Stomach smooth muscle (tissue), 2 donors: ENCODE results near the gene EFR3B.
A peak's percentile ranks its signal among the peaks of the same experiment; 100 is the strongest.

Source experiments
- H3K27ac ChIP-seq: one replicate; pipeline ENCODE4 v1.7.0; 2013; ENCODE audit warnings: mild to moderate bottlenecking, low read length, inconsistent platforms
- H3K27me3 ChIP-seq, 2 donors: one replicate each; pipeline ENCODE4 v1.7.0; 2013; ENCODE audit warnings: low read length in 2 of 2; ENCODE audit not compliant: insufficient read depth in 2 of 2, control insufficient read depth in 1 of 2
- H3K36me3 ChIP-seq, 2 donors: one replicate each; pipeline ENCODE4 v1.7.0; 2013; ENCODE audit warnings: low read length in 2 of 2; ENCODE audit not compliant: control insufficient read depth in 2 of 2, insufficient read depth in 2 of 2
- H3K4me1 ChIP-seq: one replicate; pipeline ENCODE4 v1.7.0; 2013; ENCODE audit warnings: low read length; ENCODE audit not compliant: control insufficient read depth, insufficient read depth
- H3K4me3 ChIP-seq, 2 donors: one replicate each; pipeline ENCODE4 v1.7.0; 2013; ENCODE audit warnings: low read length in 2 of 2
- H3K9ac ChIP-seq, 2 donors: one replicate each; pipeline ENCODE4 v1.7.0; 2013; ENCODE audit warnings: low read length in 2 of 2, mild to moderate bottlenecking in 1 of 2
- H3K9me3 ChIP-seq, 2 donors: one replicate each; pipeline ENCODE4 v1.7.0; 2013; ENCODE audit warnings: low read length in 2 of 2; ENCODE audit not compliant: control insufficient read depth in 2 of 2
- donor health status: healthy.
- donor health status: Pancreatic carcinoma.

Gene EFR3B

DNA sequence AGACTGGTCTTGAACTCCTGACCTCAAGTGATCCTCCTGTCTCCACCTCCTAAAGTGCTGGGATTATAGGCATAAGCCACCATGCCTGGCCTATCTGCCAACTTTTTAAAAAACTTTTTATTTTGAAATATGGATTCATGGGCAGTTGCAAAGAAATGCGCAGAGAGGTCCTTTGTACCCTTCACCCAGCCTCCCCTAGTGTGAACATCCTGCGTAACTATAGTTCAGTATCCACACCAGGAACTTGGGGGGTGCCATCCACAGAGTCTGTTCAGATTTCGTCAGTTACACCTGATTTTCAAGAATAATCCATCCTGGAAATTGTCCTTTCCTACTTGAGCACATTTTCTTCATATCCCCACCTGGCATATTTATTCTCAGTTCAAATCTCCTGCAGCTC is 33.0 kb downstream of the EFR3B start:
- Histone ChIP-seq H3K9me3 (no peaks in the 10 kb centered on the region), H3K27me3 (no peaks in the 10 kb centered on the region), H3K36me3 (no peaks in the 10 kb centered on the region), H3K9ac (no peak overlapping the region), H3K4me3 (no peak overlapping the region), H3K27ac (no peak overlapping the region), H3K4me1 (peaks cover 13% of the 10 kb centered on the region)

DNA sequence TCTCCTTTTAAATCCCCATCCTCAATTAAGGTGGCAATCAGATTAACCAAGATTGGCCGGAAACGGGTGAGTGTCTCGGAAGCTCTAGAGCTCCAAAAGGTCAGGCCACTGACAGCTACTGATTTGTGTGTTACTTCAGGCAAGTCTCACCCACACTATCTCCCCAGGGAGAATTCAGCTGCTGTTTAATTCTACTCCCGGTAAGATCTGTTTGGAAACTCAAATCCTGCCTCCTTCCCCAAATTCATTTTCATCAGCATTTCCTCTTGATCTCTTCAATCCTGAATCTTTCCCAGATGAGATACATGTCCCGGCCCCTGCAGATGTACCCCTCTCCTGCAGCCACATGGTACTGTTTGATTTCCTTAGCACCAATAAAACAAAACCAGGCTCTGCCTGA is 34.9 kb downstream of the EFR3B start:
- no peaks in the 10 kb centered on the region for H3K36me3 ChIP-seq
- H3K4me3 ChIP-seq, result no peak overlapping the region
- H3K27me3 ChIP-seq, result no peaks in the 10 kb centered on the region
- no peak overlapping the region for H3K27ac ChIP-seq
- H3K4me1 ChIP-seq, result peaks cover 13% of the 10 kb centered on the region
- no peak overlapping the region for H3K9ac ChIP-seq
- H3K9me3 ChIP-seq, result no peaks in the 10 kb centered on the region

DNA sequence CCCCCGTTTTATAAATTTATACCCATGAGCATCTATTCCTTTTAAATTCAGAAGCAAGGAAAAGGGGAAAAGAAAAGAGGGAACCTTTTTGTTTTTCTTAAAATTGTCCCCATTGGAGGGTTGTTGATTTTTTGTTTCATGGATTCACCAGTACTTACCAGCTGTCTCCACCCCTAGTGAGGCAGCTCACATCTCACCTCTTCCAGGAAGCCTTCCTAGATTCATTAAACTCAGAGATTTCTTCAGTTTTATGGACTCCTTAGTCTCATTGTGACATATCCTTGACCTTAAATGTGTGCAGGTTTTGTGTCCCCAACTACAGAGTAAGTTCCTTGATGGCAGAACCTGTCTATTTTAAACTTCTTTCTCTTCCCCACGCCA is 35.9 kb downstream of the EFR3B start:
- Histone ChIP-seq H3K9me3 (no peaks in the 10 kb centered on the region), H3K27me3 (no peaks in the 10 kb centered on the region), H3K9ac (peak overlapping the region in 1 of 2 donors; percentile 47), H3K4me3 (peak overlapping the region; percentile 24 to 41), H3K4me1 (peaks cover 13% of the 10 kb centered on the region), H3K36me3 (no peaks in the 10 kb centered on the region), H3K27ac (peak overlapping the region; percentile 31)

DNA sequence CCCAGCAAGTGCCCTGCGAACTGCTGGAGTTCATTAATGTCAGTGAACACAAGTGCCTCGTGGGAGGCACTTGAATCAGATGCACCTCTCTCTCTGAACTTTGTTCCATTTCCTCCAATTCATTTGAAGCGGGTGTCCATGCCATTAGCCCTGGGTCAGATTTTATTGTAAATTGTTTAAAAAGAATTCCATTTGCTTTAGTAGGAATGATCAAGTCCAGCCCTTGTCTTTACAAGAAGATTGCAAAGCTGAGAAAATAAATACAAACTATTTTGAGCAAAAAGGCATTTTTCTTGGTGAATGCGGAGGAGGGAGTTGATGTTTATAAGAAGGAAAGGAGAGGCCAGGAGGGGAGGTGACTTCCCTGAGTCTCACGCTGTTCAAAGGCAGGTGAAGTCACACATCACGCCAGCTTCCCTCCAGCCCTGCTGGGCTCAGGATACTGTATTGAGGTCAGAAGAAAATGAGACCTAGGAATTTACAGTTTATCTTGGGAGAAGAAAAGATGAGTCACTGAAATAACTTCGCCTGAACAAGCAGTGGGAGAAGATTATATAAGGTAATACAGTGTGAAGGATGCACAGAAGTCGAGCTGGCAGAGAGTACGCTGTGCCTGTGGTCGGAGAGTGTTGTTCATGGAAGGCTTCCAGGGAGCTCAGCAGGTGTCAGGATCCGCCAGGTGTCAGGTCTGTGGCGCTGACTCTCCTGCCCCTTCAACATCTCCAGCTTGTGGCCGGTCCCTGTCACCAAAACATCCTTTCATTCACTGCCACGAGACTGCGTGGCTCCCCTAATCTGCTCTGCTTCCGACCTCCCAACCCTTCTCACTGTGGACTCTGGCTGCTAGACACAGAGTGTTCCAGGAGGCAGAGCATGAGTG is 36.5 kb downstream of the EFR3B start:
- H3K27me3 ChIP-seq, result no peaks in the 10 kb centered on the region
- H3K4me1 ChIP-seq, result peaks cover 13% of the 10 kb centered on the region
- peak overlapping the region; percentile 31 for H3K27ac ChIP-seq
- no peaks in the 10 kb centered on the region for H3K36me3 ChIP-seq
- no peaks in the 10 kb centered on the region for H3K9me3 ChIP-seq
- H3K4me3 ChIP-seq, result peak overlapping the region; percentile 24 to 41
- peak overlapping the region; percentile 47 for H3K9ac ChIP-seq

DNA sequence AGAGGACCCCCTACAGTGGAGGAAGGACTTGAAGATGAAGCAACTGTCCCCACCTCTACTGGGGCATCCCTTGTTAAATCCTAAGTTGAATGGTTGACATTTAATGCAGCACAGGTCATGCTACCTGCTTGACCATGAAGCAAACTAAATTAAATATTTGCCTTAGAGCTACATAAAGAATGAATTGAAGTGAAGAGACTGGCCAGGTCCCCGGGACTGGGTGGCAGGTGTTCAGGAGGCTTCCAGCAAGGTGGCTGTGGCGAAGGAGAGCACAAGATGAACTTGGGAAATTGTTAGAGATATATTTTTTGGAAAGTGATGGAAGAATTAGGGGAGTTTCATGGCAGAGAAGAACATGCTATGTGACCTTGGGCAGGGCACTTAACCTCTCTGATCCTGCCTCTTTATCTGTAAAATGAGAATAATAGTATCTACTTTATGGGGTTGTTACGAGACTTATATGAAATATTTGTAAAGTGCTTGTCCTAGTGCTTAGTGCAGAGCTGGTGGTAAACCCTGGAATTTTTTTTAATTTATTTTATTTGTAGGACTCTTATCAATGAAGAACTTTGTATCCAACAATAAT is 37.3 kb downstream of the EFR3B start:
- Histone ChIP-seq H3K4me1 (peaks cover 13% of the 10 kb centered on the region), H3K9ac (peak overlapping the region in 1 of 2 donors; percentile 37), H3K27me3 (no peaks in the 10 kb centered on the region), H3K27ac (peak overlapping the region; percentile 31), H3K4me3 (peak overlapping the region; percentile 24 to 32), H3K9me3 (no peaks in the 10 kb centered on the region), H3K36me3 (no peaks in the 10 kb centered on the region)

DNA sequence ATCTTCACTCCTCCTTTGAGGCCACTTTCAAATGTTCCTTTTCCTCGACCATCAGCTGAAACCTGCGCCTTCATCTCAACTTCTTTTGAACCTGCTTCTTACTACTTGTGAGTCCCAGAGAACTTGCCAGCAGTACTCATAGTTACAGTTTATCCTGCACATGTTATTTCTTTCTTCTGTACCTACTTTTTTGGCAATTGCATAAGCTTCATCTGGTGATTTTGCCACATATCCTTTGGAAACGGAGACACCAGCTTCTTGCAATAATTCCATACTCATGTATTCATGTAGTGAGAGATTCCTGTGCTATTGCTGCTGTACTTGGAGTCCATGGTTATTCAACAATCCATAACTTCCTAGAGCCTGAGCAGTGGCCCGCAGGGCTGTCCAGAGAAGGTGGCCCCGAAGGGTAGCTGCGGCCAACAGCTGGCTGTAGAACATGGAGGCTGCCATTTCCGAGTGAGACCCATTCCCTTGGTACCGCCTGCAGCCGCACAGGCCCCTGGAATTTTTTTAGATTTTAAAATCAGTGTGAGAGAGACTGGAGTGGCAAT is 39.4 kb downstream of the EFR3B start:
- H3K27ac ChIP-seq, result no peak overlapping the region
- H3K9me3 ChIP-seq, result no peaks in the 10 kb centered on the region
- no peaks in the 10 kb centered on the region for H3K36me3 ChIP-seq
- no peak overlapping the region for H3K9ac ChIP-seq
- no peaks in the 10 kb centered on the region for H3K27me3 ChIP-seq
- no peak overlapping the region for H3K4me3 ChIP-seq
- peaks cover 13% of the 10 kb centered on the region for H3K4me1 ChIP-seq

DNA sequence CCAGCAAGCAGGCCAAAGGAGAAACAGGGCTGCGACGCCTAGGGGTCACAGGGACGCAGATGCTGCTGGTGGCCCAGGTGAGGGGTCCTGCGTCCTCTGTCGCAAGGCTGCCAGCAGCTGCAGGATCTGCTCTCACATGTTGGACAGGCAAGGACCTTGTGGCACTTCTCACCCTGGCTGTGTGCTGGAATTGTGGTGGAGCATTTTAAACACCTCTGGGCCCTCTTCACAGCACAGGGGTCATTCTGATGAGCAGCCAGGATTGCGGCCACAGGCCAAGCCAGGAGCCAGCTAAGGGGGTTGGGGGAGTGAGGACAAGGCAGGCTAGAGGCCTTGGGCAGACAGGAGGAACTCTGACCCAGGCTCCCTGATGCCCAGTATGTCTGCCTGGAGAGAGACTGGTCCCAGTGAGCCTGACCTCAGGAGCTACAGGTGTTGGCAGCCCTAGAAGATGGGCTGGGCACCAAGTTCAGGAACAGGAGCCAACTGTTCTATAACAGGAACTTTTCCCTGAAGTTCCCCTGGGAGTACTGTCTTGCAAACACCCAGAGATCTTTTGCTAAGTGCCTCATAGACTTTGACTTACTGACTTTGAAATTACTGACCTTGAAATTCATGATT is 40.2 kb downstream of the EFR3B start:
- Histone ChIP-seq H3K9me3 (no peaks in the 10 kb centered on the region), H3K27ac (no peak overlapping the region), H3K9ac (no peak overlapping the region), H3K36me3 (no peaks in the 10 kb centered on the region), H3K4me3 (no peak overlapping the region), H3K27me3 (no peaks in the 10 kb centered on the region), H3K4me1 (peaks cover 13% of the 10 kb centered on the region)

DNA sequence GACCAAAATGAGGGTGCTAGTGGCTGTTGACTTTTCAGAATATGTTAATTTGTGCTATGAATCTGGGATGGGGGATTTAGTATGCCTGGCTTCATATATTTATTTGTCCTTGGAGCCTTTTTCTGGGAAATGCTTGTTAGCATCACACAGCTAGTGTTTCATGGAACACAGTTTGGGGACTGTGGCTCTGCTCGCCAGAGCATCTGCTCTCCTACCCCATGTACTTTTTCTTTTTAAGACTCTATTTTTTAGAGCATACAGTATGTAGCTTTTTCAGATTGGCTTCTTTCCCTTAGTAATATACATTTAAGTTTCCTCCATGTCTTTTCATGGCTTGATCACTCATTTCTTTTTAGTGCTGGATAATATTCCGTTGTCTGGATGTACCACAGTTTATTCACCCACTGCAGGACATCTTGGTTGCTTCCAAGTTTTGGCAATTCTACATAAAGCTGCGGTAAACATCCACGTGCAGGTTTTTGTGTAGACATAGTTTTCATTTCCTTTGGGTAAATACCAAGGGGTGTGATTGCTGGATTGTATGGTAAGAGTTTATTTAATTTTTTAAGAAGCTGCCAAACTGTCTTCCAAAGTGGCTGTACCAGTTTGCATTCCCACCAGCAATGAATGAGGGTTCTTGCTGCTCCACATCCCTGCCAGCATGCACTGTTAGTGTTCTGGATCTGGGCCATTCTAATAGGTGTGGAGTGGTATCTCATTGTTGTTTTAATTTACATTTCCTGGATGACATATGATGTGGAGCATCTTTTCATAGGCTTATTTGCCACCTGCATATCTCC is 44.1 kb downstream of the EFR3B start:
- no peaks in the 10 kb centered on the region for H3K4me1 ChIP-seq
- no peak overlapping the region for H3K4me3 ChIP-seq
- H3K9ac ChIP-seq, result no peak overlapping the region
- H3K27ac ChIP-seq, result no peak overlapping the region
- no peaks in the 10 kb centered on the region for H3K36me3 ChIP-seq
- H3K9me3 ChIP-seq, result no peaks in the 10 kb centered on the region
- no peaks in the 10 kb centered on the region for H3K27me3 ChIP-seq

DNA sequence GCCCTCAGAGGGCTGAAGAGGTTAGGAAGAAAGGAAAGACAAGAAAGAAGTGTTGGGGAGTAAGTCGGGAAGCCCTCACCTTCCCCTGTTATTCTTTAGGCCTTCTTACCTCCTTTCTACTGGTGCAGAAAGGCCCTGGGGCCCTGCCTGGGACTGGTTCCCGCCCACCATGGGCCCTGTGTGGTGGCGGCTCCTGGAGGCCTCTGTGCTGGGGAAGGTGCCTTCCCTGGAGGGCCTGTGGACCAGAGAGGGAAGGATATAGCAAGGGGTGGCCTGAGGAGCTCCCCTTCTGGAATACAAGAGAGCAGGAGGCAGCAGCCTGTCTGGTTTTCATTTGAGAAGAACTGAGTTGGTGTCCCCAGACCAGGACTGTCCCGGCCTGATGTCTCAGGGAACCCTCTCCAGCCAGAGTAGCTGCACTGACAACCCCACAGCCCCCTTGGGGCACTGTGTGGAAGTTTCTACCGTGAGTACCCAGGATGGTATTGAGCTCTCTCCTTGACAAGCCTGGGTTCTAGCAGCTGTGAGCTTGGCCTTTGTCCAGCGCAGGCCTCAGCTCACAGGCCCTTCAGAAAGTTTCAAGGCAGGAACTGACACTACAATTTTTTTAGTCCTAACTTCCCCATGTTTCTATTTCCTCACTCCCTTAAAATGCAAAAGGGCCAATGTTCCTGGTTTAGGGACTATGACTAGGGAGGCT is 47.1 kb downstream of the EFR3B start:
- no peaks in the 10 kb centered on the region for H3K27me3 ChIP-seq
- no peaks in the 10 kb centered on the region for H3K36me3 ChIP-seq
- no peak overlapping the region for H3K9ac ChIP-seq
- H3K27ac ChIP-seq, result no peak overlapping the region
- H3K4me3 ChIP-seq, result no peak overlapping the region
- no peaks in the 10 kb centered on the region for H3K9me3 ChIP-seq
- no peaks in the 10 kb centered on the region for H3K4me1 ChIP-seq
